ENCODE data around the gene TTN. TPM values are rescaled to one million over a fixed set of nuclear protein-coding genes. Genes with fewer than 3 reads are reported as not detected.

TTN gene
- total RNA-seq, 2 donors from 2014 or later, result 26.5 to 94.6 TPM

DNA sequence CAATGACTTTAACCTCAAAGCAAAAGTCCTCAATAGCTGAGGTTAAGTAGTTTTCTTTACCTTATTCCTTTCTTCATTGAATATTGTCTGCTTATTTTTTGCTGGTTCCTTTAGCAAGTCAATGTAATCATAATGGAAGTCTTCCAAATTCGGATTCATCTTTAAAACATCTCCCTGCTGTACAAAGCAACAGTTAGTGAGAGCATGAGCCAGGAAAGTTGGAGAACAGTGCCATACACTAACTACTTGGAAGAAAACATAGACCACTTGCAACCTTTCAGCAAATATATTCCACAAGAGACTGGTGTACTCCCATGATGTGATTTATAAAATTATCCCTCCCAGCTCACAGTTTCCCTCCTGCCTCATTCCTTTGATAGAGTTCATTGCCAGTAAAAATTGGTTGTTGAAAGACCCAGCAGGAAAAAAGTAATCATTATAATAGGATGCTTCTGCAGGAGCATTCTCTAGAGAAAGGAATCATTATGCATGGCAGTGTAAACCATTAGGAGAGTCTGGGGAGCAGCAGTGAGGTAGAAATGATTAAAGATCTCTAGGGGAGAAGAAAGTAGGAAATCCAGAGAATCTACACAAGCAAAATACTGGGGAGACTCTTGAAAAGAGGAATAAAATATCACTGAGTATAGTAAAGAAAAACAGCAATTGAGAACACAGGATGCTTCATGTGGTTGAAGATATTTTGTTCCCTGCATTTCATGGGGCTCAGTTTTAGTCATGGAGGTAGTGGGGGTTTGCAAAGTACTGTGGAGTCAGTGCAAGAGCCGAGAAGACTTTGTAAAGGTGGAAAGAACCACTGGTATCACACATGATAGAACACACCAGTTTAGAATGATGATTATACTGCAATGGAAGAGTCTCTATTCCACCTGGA lies 38.6 kb upstream of the TTN start:
- ATAC-seq (no peak), DNase-seq (no peak)
- no peaks in the 10 kb centered on the region for H3K36me3 ChIP-seq (replicated peaks in 1 of 2; ENCODE audit: insufficient read depth in 1 of 2, low read depth in 2 of 2)
- intact Hi-C loops (cut with DNase I), result no loop called here
- no peaks in the 10 kb centered on the region for H3K9me3 ChIP-seq
- H3K27ac ChIP-seq, result no peak overlapping the region
- WGBS, 2 donors, result 70 to 72% methylated on average over 2 of the region's 2 CpGs
- H3K4me1 ChIP-seq, result no peaks in the 10 kb centered on the region
- TF ChIP-seq CTCF (IDR thresholded peaks at IDR 0.05) (no peak), POLR2A (IDR thresholded peaks at IDR 0.05) (no peak)
- H3K27me3 ChIP-seq, result no peaks in the 10 kb centered on the region
- no peak overlapping the region for H3K4me3 ChIP-seq

DNA sequence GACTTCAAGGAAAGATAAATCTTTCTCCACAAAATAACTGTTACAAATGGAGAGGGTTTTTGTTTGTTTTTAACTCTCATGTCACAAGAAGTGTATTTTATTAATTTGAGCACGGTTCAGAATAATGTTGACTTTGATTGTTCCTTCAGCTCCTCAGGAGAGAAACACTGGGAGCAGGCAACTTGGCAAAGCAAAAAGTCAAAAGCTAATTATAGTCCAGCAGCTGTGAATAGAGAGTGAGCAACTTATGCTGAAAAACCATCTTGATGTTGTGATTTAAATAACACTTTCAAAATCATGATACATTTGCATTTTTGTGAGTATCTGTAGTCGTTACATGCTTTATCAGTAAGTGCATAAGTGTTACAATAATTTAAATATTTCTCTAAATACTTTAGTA lies 37.5 kb upstream of the TTN start:
- 68 to 75% methylated on average over 2 of the region's 2 CpGs for WGBS, 2 donors
- ATAC-seq (no peak), DNase-seq (no peak)
- TF ChIP-seq POLR2A (IDR thresholded peaks at IDR 0.05) (no peak), CTCF (IDR thresholded peaks at IDR 0.05) (no peak)
- Histone ChIP-seq H3K36me3 (replicated peaks in 1 of 2; ENCODE audit: insufficient read depth in 1 of 2, low read depth in 2 of 2) (no peaks in the 10 kb centered on the region), H3K4me1 (no peaks in the 10 kb centered on the region), H3K27me3 (no peaks in the 10 kb centered on the region), H3K9me3 (no peaks in the 10 kb centered on the region), H3K27ac (no peak overlapping the region), H3K4me3 (no peak overlapping the region)
- intact Hi-C loops (cut with DNase I), result no loop called here

DNA sequence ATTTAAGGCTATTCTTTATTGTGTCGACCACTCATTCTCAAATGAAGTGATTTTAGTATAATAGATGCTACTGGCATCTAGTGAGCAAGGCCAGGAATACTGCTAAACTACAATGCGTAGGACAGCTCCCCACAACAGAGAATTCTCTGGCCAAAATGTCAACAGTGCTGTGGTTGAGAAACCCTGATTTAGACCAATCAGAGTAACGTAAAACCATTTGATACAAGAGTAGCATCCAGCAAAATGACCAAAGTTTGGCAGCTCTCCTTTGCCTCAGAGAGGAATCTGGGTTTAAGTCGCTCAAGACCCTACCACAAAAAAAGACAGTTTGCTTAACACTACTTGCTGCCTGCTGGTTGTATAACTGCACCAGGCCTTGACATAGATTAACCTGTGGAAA lies 37.0 kb upstream of the TTN start:
- TF ChIP-seq CTCF (IDR thresholded peaks at IDR 0.05) (no peak), POLR2A (IDR thresholded peaks at IDR 0.05) (no peak)
- H3K4me1 ChIP-seq, result no peaks in the 10 kb centered on the region
- H3K27me3 ChIP-seq, result no peaks in the 10 kb centered on the region
- H3K27ac ChIP-seq, result no peak overlapping the region
- 85 to 89% methylated on average over 4 of the region's 4 CpGs for WGBS, 2 donors
- DNase-seq, result no peak
- no peaks in the 10 kb centered on the region for H3K9me3 ChIP-seq
- no peaks in the 10 kb centered on the region for H3K36me3 ChIP-seq (replicated peaks in 1 of 2; ENCODE audit: insufficient read depth in 1 of 2, low read depth in 2 of 2)
- ATAC-seq, result no peak
- intact Hi-C loops (cut with DNase I), result no loop called here
- H3K4me3 ChIP-seq, result no peak overlapping the region

- ATAC-seq (no peak), DNase-seq (no peak)
- Histone ChIP-seq H3K9me3 (no peaks in the 10 kb centered on the region), H3K36me3 (replicated peaks in 1 of 2; ENCODE audit: insufficient read depth in 1 of 2, low read depth in 2 of 2) (no peaks in the 10 kb centered on the region), H3K27ac (no peak overlapping the region), H3K27me3 (no peaks in the 10 kb centered on the region), H3K4me3 (no peak overlapping the region), H3K4me1 (no peaks in the 10 kb centered on the region)
- TF ChIP-seq POLR2A (IDR thresholded peaks at IDR 0.05), result no peak
- no peak for TF ChIP-seq CTCF (IDR thresholded peaks at IDR 0.05)
- 85 to 89% methylated on average over 1 of the region's 1 CpG for WGBS, 2 donors
- intact Hi-C loops (cut with DNase I), result no loop called here
Observed at GRCh38 chr2:178843697-178844096, 36.5 kb upstream of the TTN start.

DNA sequence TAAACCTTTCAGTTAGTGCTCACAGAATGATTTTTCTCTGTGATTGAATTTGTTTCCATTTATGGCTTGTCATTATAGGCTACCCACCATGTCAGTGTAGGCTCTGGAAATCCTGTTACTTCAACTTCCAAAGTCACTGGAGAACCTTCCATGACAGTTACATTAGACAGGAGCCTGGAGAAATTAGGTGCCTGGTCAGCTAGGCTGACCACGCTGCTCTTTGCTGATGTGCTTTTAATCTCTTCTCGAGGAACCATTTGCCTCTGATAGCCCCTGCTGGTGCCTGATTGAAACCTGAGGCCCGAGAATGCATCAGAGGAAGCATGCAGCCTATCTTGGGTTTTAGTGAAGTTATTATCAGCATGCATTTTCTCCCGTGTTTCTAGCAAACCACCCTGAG lies 29.6 kb upstream of the TTN start:
- no peak for DNase-seq
- Histone ChIP-seq H3K36me3 (replicated peaks in 1 of 2; ENCODE audit: insufficient read depth in 1 of 2, low read depth in 2 of 2) (no peaks in the 10 kb centered on the region), H3K4me1 (no peaks in the 10 kb centered on the region), H3K9me3 (peaks cover 0 to 5% (median 0%) of the 10 kb centered on the region in 3 donors), H3K4me3 (no peak overlapping the region), H3K27ac (no peak overlapping the region), H3K27me3 (no peaks in the 10 kb centered on the region)
- intact Hi-C loops (cut with DNase I), result no loop called here
- TF ChIP-seq CTCF (IDR thresholded peaks at IDR 0.05) (no peak), POLR2A (IDR thresholded peaks at IDR 0.05) (no peak)
- WGBS, 2 donors, result 61 to 63% methylated on average over 4 of the region's 4 CpGs
- ATAC-seq, result no peak
